HG03439 (cell line): ENCODE results near the gene PITX3.

Experiments used
- ATAC-seq: cut with Tn5 transposase; IDR thresholded peaks from one replicate; pipeline ENCODE4 v1.9.1; 2021; ENCODE audit warnings: mild to moderate bottlenecking, moderate library complexity; ENCODE audit not compliant: unreplicated experiment

PITX3 gene

GRCh38 chr10:102241444-102242117 is at the start of gene PITX3:
PITX3 (minus strand) TSS chr10:102241512; CDS start chr10:102232080, 9,432 bp downstream.
- ATAC-seq: peak; percentile 35

- ATAC-seq: no peak
Observed at GRCh38 chr10:102289840-102290239, 48.5 kb upstream of the PITX3 start.

- no peak for ATAC-seq
Observed at GRCh38 chr10:102289356-102289755, 48.0 kb upstream of the PITX3 start.

- ATAC-seq: no peak
Observed at GRCh38 chr10:102287991-102288390, 46.7 kb upstream of the PITX3 start.

GRCh38 chr10:102287538-102287937 is 46.2 kb upstream of the PITX3 start:
- no peak for ATAC-seq

- no peak for ATAC-seq
Observed at GRCh38 chr10:102286216-102286615, 44.9 kb upstream of the PITX3 start.

DNA sequence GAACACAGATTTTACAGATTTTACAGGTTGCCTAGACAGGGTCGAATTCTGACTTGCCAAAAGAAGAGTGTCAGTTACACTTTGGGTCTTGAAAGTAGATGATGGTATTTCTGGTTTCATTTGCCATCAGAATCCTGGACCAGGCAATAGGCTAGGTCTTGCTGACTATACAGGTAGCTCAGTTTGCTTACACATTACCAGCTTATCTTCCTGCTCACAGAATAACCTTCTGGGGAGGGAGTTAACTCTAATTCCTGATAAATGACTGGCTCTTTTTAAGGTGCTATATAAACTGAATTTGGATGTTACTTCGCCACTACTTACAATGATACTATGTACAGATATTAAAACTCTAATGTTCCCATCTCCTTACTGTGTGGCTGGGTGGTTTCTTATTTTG is 43.8 kb upstream of the PITX3 start:
- no peak for ATAC-seq

DNA sequence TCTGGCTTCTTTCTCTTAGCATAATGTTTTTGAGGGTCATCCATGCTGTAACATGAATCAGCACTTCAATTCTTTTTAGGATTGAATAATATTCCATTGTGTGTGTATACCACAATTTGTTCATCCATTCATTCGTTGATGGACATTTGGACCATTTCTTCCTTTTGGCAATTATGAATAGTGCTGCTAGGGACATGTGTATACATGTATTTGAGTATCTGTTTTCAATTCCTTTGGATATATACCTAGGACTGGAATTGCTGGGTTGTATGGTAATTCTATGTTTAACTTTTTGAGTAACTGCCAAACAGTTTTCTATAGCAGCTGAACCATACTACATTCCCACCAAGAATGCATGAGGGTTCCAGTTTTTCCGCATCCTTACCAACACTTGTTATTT is 43.2 kb upstream of the PITX3 start:
- ATAC-seq: no peak

DNA sequence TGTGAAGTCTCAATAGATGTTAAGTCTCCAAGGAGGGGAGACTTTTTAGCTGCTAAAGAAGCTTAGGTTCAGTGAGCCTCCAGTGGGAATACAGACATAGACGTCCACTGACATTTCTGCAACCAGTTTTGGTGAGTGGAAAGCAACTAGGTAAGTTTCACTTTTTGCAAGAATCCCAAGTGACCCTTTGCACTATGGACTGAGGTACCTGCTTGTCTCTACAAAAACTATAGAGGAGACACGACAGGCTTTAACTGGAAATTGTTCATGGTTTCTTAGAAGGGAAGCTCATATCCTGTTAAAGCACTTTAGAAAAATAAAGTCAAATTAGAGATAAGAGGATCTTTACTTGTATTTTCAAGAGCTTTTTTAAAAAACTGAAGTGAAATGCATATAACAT is 42.6 kb upstream of the PITX3 start:
- ATAC-seq: no peak

DNA sequence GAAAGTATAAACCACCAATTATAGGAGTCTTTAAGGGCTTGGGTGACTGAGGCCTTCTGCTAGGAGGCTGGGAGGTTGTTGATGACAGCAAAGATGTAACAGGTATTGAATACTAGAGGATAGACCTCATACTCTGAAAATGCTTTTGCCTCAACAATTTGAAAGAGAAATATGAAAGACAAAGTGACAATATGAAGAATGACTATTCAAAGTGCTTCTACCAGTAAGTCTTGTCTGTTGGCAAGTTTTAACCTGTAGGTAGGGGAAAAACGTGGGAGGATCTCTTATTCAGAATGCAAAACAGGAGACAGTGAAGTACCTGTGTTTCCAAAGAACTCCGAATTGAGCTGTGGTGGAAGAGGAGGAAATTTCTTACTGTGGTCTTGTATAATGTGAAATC is 42.2 kb upstream of the PITX3 start:
- no peak for ATAC-seq

DNA sequence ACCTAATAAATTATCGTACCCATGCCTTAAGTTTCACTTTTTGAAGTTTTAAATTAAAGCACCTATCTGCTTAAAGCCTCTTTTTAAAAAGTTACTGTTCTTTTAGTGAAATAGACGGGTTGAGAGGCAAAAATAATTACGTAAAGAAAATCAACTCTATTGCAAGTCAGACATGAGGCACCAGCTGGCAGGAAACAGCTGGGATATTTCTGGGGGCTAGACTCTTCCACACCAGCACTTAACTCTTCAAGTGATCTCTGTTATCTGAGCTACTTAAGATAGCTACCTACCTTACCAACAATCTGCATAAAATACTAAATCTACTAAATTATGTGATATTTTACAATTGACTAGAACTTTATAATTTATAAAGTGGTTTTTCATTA is 39.8 kb upstream of the PITX3 start:
- ATAC-seq: no peak

GRCh38 chr10:102280397-102281101 is 39.2 kb upstream of the PITX3 start:
- no peak for ATAC-seq

DNA sequence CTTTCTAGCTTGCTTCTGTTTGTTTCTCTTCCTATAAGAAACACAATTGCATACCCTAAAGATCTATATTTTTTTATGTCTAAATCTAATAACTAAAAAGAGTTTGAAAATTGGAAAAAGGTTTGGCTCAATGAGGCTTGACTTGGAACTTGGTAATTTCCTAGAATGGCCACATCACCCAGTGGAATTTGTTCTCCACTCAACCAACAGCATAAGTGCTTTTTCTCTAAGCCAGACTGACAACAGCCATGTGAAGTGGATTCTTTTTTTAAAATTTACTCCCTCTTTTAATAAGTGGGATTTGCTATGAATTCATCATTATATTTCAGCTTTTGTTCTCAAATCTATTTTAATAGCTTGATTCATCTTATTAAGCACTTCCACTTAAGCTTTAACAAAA is 37.8 kb upstream of the PITX3 start:
- ATAC-seq: no peak

DNA sequence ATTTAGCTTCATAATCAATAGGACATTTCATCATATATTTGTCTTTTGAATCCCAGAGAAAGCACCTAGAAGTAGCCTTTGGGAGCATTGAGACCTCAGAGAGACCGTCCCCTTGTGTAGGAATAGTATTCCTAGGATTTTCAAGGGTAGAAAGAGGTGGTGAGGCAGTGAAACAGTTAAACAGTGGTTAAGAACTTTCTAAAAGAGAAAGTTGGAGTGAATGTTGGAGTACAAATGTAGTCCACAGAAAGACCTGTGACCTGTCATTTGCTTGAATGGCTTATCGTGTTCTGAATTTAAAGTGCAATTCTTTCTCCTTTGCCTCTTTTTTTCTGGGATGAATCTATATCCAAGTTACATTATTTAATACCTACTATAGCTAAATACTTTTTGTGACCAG is 34.0 kb upstream of the PITX3 start:
- no peak for ATAC-seq

- ATAC-seq: no peak
Observed at GRCh38 chr10:102274062-102274461, 32.8 kb upstream of the PITX3 start.

- ATAC-seq: no peak
Observed at GRCh38 chr10:102269017-102269416, 27.7 kb upstream of the PITX3 start.

DNA sequence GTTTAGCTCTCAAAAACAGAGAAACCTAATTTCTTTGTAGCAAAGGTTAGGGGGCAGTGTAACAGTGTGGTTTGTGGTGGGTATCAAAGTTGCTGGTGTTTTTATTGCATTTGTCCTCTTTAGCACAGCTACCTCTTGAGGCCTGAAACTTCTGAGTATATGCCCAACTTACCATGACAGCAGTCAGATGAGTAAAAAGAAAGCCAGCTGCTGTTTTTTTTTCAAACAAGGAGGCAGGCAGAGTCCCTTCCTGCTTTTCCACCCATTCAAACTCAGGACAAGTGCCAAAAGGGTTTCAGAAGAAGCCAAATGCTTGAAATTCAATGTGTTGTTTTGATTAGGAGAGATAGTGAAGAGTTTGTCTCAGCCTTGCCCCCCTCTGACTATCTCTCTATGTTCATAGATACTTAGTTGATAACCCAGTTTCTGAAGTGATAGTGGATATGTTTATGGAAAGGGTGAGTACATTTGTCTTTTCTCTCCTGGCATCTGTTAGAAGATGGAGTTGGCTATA is 27.1 kb upstream of the PITX3 start:
- ATAC-seq: no peak

DNA sequence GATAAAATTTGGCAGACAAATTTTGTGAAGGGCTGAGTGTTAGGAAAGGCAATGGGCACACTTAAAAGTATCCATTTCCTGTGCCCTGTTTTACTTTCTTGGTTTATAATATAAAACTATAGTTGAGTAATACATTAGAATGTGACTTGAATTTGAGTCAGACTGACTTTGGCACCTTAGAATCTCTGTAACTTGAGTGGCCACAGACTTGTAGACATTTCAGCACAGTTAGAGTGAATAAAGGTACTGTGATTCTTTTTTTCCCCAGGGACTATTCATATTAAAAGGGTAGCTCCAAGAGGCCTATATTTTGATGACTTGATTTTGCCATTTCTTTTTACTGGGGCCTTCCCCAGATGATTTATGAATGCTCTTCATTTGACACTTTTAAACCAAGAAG is 26.4 kb upstream of the PITX3 start:
- no peak for ATAC-seq

DNA sequence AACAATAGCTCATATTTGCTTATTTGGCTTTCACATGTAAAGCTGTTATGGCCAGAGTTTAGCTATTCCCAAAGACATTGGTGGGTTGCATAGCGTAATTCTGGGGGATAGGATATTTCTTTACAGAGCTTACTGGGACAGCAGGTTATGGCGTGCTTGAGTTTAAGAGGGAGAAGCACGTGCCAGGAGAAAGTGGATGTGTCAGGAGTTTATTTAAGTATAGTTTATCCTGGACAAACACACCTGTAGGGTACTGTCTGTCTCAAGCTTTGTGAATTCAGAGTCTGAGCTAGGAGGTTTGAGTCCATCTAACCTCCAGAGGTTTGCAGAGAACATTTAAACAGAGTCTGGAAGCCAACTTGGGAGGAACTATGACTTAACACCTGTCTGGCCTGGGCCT is 25.4 kb upstream of the PITX3 start:
- ATAC-seq: no peak

- ATAC-seq: no peak
Observed at GRCh38 chr10:102264371-102264770, 23.1 kb upstream of the PITX3 start.

DNA sequence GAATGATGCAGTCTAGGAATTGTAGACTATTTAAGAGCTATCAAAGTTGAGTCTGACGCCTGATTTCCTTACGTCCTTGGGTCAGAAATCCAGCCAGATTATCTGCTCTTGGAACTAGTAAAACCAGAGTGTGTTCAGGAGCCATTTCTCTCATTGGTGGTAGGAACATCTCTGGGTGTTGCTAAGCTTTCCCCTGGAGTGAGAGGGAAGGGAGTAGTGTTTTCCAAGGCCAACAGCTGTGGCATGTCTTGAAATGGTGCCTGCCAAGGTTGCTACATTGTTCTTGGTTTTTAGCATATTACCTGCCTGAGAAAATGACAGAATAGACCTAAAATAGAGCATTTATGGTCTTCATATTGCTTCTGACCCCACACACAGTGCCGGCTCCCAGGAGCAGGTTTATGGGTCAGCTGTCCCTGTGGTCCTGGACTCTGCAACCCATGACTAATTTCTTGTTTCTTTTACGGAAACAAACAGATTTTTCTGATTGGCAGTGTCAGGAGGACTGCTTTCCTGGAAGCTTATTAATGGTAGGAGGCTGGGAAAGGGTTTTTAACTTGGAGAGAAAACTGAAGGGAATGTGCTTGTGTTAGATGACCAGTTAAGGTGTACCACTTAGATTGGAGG is 21.5 kb upstream of the PITX3 start:
- no peak for ATAC-seq

DNA sequence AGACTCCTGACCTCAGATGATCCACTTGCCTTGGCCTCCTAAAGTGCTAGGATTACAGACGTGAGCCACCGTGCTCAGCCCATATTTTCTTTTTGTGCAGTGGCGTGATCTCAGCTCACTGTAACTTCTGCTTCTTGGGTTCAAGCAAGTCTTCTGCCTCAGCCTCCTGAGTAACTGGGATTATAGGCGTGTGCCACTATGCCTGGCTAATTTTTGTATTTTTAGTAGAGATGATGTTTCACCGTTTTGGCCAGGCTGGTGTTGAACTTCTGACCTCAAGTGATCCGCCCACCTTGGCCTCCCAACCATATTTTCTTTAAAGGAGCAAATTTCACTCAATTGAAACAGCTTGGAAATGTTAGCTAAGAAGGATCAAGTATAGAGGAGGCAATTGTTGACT is 20.5 kb upstream of the PITX3 start:
- no peak for ATAC-seq
